NB4 (cell line): ENCODE results near the gene SMTNL1.

ENCODE experiments used
- DNase-seq: peaks from one replicate; pipeline ENCODE4 v3.0.0; 2010; ENCODE audit warnings: low read depth
- H3K4me3 ChIP-seq: one replicate; pipeline ENCODE4 v1.5.1; 2011; ENCODE audit warnings: mild to moderate bottlenecking, low read depth, low read length, moderate library complexity
- MYC ChIP-seq: IDR thresholded peaks from 2 replicates; pipeline ENCODE4 v1.6.1; 2011; ENCODE audit warnings: low read depth, low read length
- POLR2A ChIP-seq: IDR thresholded peaks from 2 replicates; pipeline ENCODE4 v1.6.1; 2011; ENCODE audit warnings: mild to moderate bottlenecking; ENCODE audit not compliant: insufficient read length; ENCODE audit errors: extremely low read depth
- TF ChIP-seq, protein P1 (sequence below): IDR thresholded peaks from 2 replicates; pipeline ENCODE4 v1.6.1; 2011; ENCODE audit warnings: low read depth, low read length
- TF ChIP-seq, protein P2 (sequence below): IDR thresholded peaks from one replicate; pipeline ENCODE4 v1.5.1; 2012; ENCODE audit warnings: low read depth, low read length

The SMTNL1 gene

DNA sequence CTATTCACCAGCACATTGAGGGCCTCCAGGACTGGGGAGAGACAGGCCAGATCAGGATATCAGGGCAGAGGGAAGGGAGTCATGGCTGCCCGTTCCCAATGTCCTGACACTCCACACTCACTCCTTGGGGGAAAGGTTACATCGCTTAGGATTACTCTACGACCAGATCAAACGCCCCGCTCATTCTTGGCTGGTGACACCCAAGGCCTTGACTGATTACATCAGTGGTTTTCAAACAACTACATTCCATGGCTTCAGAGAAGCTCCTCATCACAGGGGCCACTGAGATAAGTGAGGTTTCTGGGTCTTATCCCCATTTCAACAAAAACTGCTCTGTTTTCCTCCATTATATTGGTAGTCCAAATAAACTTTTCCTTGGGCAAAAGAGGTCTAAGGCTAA, 15.1 kb downstream of the SMTNL1 start:
- DNase-seq = no peak
- no peak overlapping the region for H3K4me3 ChIP-seq
- TF ChIP-seq POLR2A (no peak), MYC (no peak)
- TF ChIP-seq, protein P1, sequence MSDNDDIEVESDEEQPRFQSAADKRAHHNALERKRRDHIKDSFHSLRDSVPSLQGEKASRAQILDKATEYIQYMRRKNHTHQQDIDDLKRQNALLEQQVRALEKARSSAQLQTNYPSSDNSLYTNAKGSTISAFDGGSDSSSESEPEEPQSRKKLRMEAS = no peak
- TF ChIP-seq, protein P2, sequence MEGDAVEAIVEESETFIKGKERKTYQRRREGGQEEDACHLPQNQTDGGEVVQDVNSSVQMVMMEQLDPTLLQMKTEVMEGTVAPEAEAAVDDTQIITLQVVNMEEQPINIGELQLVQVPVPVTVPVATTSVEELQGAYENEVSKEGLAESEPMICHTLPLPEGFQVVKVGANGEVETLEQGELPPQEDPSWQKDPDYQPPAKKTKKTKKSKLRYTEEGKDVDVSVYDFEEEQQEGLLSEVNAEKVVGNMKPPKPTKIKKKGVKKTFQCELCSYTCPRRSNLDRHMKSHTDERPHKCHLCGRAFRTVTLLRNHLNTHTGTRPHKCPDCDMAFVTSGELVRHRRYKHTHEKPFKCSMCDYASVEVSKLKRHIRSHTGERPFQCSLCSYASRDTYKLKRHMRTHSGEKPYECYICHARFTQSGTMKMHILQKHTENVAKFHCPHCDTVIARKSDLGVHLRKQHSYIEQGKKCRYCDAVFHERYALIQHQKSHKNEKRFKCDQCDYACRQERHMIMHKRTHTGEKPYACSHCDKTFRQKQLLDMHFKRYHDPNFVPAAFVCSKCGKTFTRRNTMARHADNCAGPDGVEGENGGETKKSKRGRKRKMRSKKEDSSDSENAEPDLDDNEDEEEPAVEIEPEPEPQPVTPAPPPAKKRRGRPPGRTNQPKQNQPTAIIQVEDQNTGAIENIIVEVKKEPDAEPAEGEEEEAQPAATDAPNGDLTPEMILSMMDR = no peak

DNA sequence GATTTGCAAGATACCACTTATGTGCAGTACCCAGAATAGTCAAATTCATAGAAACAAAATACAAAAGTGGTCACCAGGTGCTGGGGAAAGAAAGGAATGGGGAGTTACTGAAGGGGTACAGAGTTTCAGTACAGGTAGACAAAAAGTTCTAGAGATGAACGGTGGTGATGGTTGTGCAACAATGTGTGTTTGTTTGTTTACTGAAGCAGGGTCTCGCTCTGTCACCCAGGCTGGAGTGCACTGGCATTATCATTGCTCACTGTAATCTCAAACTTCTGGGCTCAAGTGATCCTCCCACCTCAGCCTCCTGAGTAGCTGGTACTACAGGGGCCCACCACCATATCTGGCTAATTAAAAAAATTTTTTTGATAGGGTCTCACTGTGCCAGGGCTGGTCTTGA, 18.0 kb downstream of the SMTNL1 start:
- no peak overlapping the region for H3K4me3 ChIP-seq
- no peak for DNase-seq
- TF ChIP-seq, protein P1 = no peak
- no peak for TF ChIP-seq MYC
- TF ChIP-seq, protein P2 = no peak
- TF ChIP-seq POLR2A = no peak

GRCh38 chr11:57556041-57556440, 18.6 kb downstream of the SMTNL1 start:
- no peak for DNase-seq
- TF ChIP-seq, protein P1 = no peak
- TF ChIP-seq POLR2A (no peak), MYC (no peak)
- TF ChIP-seq, protein P2 = no peak
- H3K4me3 ChIP-seq = no peak overlapping the region

GRCh38 chr11:57560146-57560545, 22.8 kb downstream of the SMTNL1 start:
- DNase-seq = no peak
- TF ChIP-seq, protein P1 = no peak
- TF ChIP-seq, protein P2 = no peak
- TF ChIP-seq MYC = no peak
- TF ChIP-seq POLR2A = no peak
- H3K4me3 ChIP-seq = no peak overlapping the region

GRCh38 chr11:57562596-57562995, 25.2 kb downstream of the SMTNL1 start:
- DNase-seq = no peak
- TF ChIP-seq, protein P1 = no peak
- no peak for TF ChIP-seq POLR2A
- TF ChIP-seq MYC = no peak
- TF ChIP-seq, protein P2 = no peak
- H3K4me3 ChIP-seq = no peak overlapping the region
